Stimulated activated CD4-positive, alpha-beta T cell treated with anti-CD3 and anti-CD28 coated beads, Interleukin-4, amount 100 ng/mL, for 1 hour (primary cell): Measurements from ENCODE around the gene PTH2.

Experiments
- DNase-seq: peaks from one replicate; pipeline ENCODE4 v3.0.0-alpha.2; 2020

Gene PTH2

GRCh38 chr19:49430678-49431329, 7.6 kb upstream of the PTH2 start:
- DNase-seq: peak; percentile 34

GRCh38 chr19:49430172-49430677, 7.0 kb upstream of the PTH2 start:
- DNase-seq: no peak

GRCh38 chr19:49428547-49429451, 5.6 kb upstream of the PTH2 start:
- DNase-seq: no peak

GRCh38 chr19:49427855-49428546, 4.8 kb upstream of the PTH2 start:
- DNase-seq: no peak

- DNase-seq: no peak
These were observed 4.1 kb upstream of the PTH2 start for GRCh38 chr19:49427339-49427738.

GRCh38 chr19:49425922-49426592, 2.8 kb upstream of the PTH2 start:
- DNase-seq: peak; percentile 36

- DNase-seq: no peak
These were observed 1.9 kb upstream of the PTH2 start, which contains the start of gene GFY for GRCh38 chr19:49425178-49425577. Gene GFY (plus strand): TSS chr19:49425388. CDS start chr19:49426431, 1,043 bp downstream.

- no peak for DNase-seq
These were observed 703 bp upstream of the PTH2 start for GRCh38 chr19:49423985-49424303.

GRCh38 chr19:49422407-49423070, 702 bp downstream of the PTH2 start:
- peak; percentile 34 for DNase-seq

- DNase-seq: no peak
These were observed 1.4 kb downstream of the PTH2 start for GRCh38 chr19:49421878-49422202.

GRCh38 chr19:49421039-49421877, 2.0 kb downstream of the PTH2 start:
- peak; percentile 35 for DNase-seq

GRCh38 chr19:49420227-49420626, 3.0 kb downstream of the PTH2 start:
- no peak for DNase-seq

GRCh38 chr19:49419173-49419572, 4.1 kb downstream of the PTH2 start:
- no peak for DNase-seq

GRCh38 chr19:49418511-49418910, 4.7 kb downstream of the PTH2 start:
- no peak for DNase-seq

- no peak for DNase-seq
These were observed 6.2 kb downstream of the PTH2 start for GRCh38 chr19:49417088-49417487.

- no peak for DNase-seq
These were observed 7.4 kb downstream of the PTH2 start for GRCh38 chr19:49415810-49416200.

GRCh38 chr19:49415102-49415809, 8.0 kb downstream of the PTH2 start:
- DNase-seq: no peak

- no peak for DNase-seq
These were observed 9.0 kb downstream of the PTH2 start for GRCh38 chr19:49414256-49414655.

- no peak for DNase-seq
These were observed 9.9 kb downstream of the PTH2 start for GRCh38 chr19:49413348-49413747.

- no peak for DNase-seq
These were observed 11.4 kb downstream of the PTH2 start for GRCh38 chr19:49411681-49412326.
